ENCODE measurements around the gene ARHGAP6.

DNA sequence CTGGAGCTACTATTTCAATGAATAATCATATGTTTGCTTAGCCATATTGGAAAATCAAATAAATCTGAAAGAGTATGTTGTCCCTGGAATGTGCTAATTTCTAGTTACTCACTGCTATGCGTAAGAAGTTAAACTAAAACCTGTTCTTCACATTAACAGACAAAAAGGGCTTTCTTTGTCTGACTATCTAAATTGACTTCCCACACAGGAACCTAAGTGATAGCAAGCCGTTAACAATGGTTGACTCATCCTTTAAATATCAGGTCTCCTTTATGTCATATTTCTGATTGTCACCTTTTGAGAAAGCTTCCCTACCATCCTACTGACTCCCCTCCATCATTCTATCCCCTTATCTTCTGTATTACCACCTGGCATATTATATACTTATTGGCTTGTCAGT is 291.1 kb downstream of the ARHGAP6 start:
- TF ChIP-seq KDM1A (IDR thresholded peaks at IDR 0.05; ENCODE audit: low read depth) (no peak), CBX8 (IDR thresholded peaks at IDR 0.05) (no peak), RFX5 (IDR thresholded peaks at IDR 0.05) (no peak), MAZ (IDR thresholded peaks at IDR 0.05; ENCODE audit: borderline replicate concordance, low read depth, low read length) (no peak), JUN (IDR thresholded peaks at IDR 0.05) (no peak), CBX2 (IDR thresholded peaks at IDR 0.05; ENCODE audit: borderline replicate concordance, low read depth) (no peak), RCOR1 (IDR thresholded peaks at IDR 0.05; ENCODE audit: low read depth, low read length) (no peak), GATA3 (IDR thresholded peaks at IDR 0.05; ENCODE audit: borderline replicate concordance) (no peak), JUNB (IDR thresholded peaks at IDR 0.05) (no peak), CHD4 (IDR thresholded peaks at IDR 0.05; ENCODE audit: borderline replicate concordance) (no peak), SMC3 (IDR thresholded peaks at IDR 0.05) (no peak), CHD2 (IDR thresholded peaks at IDR 0.05; ENCODE audit: low read length, partially characterized antibody) (no peak)
- TF ChIP-seq, protein P1, sequence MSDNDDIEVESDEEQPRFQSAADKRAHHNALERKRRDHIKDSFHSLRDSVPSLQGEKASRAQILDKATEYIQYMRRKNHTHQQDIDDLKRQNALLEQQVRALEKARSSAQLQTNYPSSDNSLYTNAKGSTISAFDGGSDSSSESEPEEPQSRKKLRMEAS (IDR thresholded peaks at IDR 0.05) = no peak
- TF ChIP-seq, protein P2, sequence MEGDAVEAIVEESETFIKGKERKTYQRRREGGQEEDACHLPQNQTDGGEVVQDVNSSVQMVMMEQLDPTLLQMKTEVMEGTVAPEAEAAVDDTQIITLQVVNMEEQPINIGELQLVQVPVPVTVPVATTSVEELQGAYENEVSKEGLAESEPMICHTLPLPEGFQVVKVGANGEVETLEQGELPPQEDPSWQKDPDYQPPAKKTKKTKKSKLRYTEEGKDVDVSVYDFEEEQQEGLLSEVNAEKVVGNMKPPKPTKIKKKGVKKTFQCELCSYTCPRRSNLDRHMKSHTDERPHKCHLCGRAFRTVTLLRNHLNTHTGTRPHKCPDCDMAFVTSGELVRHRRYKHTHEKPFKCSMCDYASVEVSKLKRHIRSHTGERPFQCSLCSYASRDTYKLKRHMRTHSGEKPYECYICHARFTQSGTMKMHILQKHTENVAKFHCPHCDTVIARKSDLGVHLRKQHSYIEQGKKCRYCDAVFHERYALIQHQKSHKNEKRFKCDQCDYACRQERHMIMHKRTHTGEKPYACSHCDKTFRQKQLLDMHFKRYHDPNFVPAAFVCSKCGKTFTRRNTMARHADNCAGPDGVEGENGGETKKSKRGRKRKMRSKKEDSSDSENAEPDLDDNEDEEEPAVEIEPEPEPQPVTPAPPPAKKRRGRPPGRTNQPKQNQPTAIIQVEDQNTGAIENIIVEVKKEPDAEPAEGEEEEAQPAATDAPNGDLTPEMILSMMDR (IDR thresholded peaks at IDR 0.05) = no peak

Measured in A549 (cell line).